RWPE2 (cell line): ENCODE results near the gene CABLES2.

Source experiments
- ATAC-seq: fragments of 200-7000 bp; cut with Tn5 transposase; 3 replicates; pipeline ENCODE4 v1.9.1; 2021; ENCODE audit warnings: low read depth
- DNase-seq: peaks from one replicate; pipeline ENCODE4 v3.0.0-alpha.2; 2020; ENCODE audit warnings: low spot score
- H3K27ac ChIP-seq: fragments of 450-650 bp; 2 replicates; pipeline ENCODE4 v1.5.1; 2017; ENCODE audit warnings: mild to moderate bottlenecking; ENCODE audit not compliant: poor library complexity, severe bottlenecking
- H3K27me3 ChIP-seq: fragments of 250-450 bp; sonication (Bioruptor Pico); 2 replicates; pipeline ENCODE4 v1.5.1; 2021; ENCODE audit warnings: mild to moderate bottlenecking, moderate library complexity; ENCODE audit not compliant: insufficient read depth, poor library complexity, severe bottlenecking
- H3K36me3 ChIP-seq: fragments of 250-450 bp; sonication (Bioruptor Pico); 2 replicates; pipeline ENCODE4 v1.5.1; 2020; ENCODE audit warnings: low read depth, mild to moderate bottlenecking, moderate library complexity
- H3K4me1 ChIP-seq: fragments of 250-450 bp; sonication (Bioruptor Pico); 2 replicates; pipeline ENCODE4 v1.5.1; 2021; ENCODE audit warnings: mild to moderate bottlenecking, moderate library complexity; ENCODE audit not compliant: insufficient read depth, poor library complexity, severe bottlenecking
- H3K4me3 ChIP-seq: fragments of 250-450 bp; sonication (Bioruptor Pico); 2 replicates; pipeline ENCODE4 v1.5.1; 2021; ENCODE audit warnings: mild to moderate bottlenecking, moderate library complexity; ENCODE audit not compliant: severe bottlenecking
- H3K9me3 ChIP-seq: fragments of 250-450 bp; sonication (Bioruptor Pico); 2 replicates; pipeline ENCODE4 v1.5.1; 2021; ENCODE audit warnings: mild to moderate bottlenecking, moderate library complexity; ENCODE audit not compliant: severe bottlenecking
- TF ChIP-seq, protein P1 (sequence below): fragments of 450-650 bp; IDR thresholded peaks from one replicate; pipeline ENCODE4 v1.5.1; 2017; ENCODE audit warnings: mild to moderate bottlenecking, moderate library complexity; ENCODE audit not compliant: poor library complexity, severe bottlenecking

The CABLES2 gene

DNA sequence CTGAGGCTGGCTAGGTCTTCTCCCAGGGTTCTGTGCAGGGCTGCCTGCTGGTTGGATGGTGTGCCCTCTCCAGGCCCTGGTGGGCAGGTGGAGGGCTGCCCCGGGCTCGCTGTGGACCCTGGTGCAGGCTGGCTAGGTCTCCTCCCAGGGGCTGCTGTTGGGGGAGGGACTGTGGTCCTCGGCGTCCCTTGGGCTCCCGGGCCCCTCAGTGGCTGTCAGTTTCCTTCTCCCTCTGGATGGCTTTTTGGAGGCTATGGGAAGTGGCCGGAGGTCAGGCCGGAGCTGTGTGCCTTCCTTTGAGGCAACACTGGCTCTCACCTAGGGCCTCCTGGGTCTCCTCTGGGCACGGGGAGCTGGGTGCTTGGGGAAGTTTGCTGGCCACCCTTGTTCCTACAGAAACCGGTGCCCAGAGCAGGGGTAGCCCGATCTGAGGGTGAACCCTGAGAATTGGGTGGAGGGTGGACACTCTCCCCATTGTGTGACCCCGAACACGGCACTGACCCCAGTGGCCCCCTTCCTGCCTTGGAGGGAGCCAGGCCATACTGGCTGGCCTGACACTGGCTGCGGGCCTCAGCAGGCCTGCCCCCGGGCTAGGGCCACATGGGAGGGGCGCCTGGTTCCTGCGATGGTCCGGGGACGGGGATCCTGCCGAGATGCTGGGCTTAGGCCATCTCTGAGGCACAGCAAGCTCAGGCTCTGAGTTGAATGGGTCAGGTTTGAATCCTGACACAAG, 3.8 kb upstream of the CABLES2 start:
- Histone ChIP-seq H3K4me1 (no peaks in the 10 kb centered on the region), H3K36me3 (no peaks in the 10 kb centered on the region), H3K9me3 (no peaks in the 10 kb centered on the region), H3K27me3 (no peaks in the 10 kb centered on the region), H3K4me3 (no peak overlapping the region), H3K27ac (no peak overlapping the region)
- ATAC-seq (no peak), DNase-seq (peak; percentile 84)
- TF ChIP-seq, protein P1, sequence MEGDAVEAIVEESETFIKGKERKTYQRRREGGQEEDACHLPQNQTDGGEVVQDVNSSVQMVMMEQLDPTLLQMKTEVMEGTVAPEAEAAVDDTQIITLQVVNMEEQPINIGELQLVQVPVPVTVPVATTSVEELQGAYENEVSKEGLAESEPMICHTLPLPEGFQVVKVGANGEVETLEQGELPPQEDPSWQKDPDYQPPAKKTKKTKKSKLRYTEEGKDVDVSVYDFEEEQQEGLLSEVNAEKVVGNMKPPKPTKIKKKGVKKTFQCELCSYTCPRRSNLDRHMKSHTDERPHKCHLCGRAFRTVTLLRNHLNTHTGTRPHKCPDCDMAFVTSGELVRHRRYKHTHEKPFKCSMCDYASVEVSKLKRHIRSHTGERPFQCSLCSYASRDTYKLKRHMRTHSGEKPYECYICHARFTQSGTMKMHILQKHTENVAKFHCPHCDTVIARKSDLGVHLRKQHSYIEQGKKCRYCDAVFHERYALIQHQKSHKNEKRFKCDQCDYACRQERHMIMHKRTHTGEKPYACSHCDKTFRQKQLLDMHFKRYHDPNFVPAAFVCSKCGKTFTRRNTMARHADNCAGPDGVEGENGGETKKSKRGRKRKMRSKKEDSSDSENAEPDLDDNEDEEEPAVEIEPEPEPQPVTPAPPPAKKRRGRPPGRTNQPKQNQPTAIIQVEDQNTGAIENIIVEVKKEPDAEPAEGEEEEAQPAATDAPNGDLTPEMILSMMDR = no peak

DNA sequence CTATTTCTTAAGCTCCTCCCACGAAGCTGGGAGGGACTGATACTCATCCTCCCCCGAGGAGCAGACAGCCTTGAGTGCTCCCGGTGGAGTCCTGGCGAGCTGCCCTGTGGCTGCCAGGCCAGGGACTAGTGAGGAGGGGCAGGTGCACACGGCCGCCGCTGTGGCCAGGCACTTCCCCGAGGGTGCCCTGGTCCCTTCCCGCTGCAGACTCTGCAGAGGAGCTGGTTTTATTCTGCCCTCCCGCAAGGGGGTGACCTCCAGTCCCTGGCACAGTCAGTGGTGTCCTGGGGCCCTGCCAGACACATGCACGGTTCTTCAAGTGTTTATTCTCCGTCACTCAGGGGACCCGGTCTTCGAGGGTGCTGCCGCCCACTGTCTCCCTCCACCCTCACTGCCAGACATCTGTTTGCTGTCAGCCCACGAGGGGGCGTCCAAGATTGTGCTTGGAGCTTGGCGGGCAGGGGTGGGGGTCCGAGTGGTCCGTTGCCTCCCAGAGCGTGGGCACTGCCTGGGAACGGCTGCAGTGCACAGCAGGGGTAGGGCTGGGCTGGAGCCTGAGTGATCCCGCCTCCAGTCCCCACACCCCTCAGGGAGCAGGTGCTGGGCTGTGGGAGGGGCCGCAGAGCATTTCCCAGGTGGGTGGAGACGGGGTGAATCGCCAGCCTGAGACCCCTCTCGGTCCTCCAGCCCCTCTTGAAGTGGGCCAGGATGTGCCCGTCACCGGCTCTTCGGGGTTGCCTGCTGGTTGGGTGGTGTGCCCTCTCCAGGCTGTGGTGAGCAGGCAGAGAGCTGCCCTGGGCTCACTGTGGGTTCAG, 3.1 kb upstream of the CABLES2 start:
- H3K9me3 ChIP-seq = no peaks in the 10 kb centered on the region
- H3K27me3 ChIP-seq = no peaks in the 10 kb centered on the region
- no peaks in the 10 kb centered on the region for H3K4me1 ChIP-seq
- H3K36me3 ChIP-seq = no peaks in the 10 kb centered on the region
- TF ChIP-seq, protein P1 = peak; percentile 92
- H3K4me3 ChIP-seq = no peak overlapping the region
- DNase-seq (peak; percentile 86), ATAC-seq (peak; percentile 5; the same call in 1 of the 3 replicates)
- H3K27ac ChIP-seq = no peak overlapping the region

DNA sequence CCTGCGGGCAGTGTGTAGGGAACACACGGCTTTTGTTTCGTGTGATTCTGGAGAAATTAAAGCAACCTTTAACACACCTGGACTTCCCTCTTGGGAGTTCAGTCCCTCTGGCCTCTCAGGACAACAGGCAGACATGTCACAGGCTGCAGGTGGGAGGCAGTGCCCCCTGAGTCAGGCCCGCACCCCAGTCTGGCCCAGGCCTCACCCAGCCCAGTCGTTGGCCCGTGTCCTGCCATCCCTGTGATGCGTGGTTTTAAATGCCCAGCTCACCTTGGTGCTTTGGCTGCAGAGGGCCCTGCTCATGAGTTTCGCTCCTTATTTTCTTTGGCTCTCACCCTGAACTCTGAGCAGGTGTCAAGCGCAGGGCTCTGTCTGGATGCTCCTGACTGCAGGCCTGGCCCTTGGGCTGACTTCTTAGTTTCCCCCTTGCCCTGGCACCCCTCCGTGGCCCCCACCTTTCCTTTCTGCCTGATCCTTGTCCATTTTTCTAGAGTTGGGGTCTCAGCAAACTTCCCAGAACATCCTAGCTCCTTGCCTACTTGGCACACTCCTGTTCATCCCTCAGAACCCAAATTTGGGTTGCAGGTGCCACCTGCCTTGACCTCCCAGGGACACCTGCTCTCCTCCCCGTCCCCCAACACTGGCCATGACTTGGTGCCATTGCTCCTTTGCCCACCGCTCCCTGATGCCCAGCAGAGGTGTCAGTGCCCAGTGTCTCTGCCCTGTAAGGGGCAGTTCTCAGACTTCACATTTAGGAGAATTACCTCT, 2.2 kb upstream of the CABLES2 start:
- no peaks in the 10 kb centered on the region for H3K27me3 ChIP-seq
- no peak overlapping the region for H3K4me3 ChIP-seq
- DNase-seq (no peak), ATAC-seq (no peak)
- H3K9me3 ChIP-seq = no peaks in the 10 kb centered on the region
- TF ChIP-seq, protein P1 = no peak
- H3K4me1 ChIP-seq = no peaks in the 10 kb centered on the region
- no peak overlapping the region for H3K27ac ChIP-seq
- H3K36me3 ChIP-seq = no peaks in the 10 kb centered on the region

DNA sequence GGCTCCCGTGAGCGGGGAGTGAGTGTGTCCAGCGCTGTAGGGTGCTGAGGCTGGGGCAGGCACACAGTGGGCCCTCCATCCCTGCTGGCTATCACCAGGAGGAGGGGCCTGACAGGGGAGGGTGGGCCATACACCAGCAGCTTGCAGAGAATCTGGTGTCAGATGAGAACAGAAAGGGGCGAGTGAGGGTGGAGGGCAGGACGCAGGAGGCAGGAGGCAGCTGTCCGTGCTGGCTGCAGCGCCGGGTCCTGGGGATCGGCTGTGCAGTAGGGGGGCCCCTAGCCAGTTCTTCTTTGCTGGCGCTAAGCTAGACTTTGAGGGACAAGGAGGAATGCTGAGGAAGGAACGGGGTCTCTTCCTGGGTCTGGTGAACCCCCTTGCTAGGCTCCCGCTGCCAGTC, 1.6 kb upstream of the CABLES2 start:
- no peak for DNase-seq
- ATAC-seq = no peak
- TF ChIP-seq, protein P1 = no peak

More for the DNA sequence above, 1.6 kb upstream of the CABLES2 start:
- Histone ChIP-seq H3K9me3 (no peaks in the 10 kb centered on the region), H3K27ac (no peak overlapping the region), H3K36me3 (no peaks in the 10 kb centered on the region), H3K27me3 (no peaks in the 10 kb centered on the region), H3K4me3 (no peak overlapping the region), H3K4me1 (no peaks in the 10 kb centered on the region)
